Stimulated activated CD8-positive, alpha-beta memory T cell treated with anti-CD3 and anti-CD28 coated beads, Interleukin-15, amount 100 ng/mL, for 1 hour (primary cell): ENCODE data around the gene HLA-DQB1.

Experiments used
- DNase-seq: peaks from one replicate; pipeline ENCODE4 v3.0.0-alpha.2; 2020; ENCODE audit warnings: low read depth

The HLA-DQB1 gene

GRCh38 chr6:32625137-32625536 is 41.3 kb downstream of the HLA-DQB1 start:
- no peak for DNase-seq

DNA sequence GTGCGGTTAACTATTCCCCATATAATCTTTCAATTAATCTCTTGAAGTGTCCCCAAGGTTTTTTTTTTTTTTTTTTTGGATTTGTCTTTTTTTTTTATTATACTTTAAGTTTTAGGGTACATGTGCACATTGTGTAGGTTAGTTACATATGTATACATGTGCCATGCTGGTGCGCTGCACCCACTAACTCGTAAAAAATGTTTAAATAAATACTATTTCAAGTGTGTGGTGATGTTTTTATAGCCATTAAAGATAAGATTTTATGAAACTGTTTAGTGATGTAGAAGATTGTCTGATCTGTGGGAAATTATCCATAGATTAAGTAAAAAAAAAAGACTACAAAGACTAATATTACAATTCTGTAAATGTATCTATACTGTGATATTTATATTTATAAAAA is 41.9 kb downstream of the HLA-DQB1 start:
- DNase-seq = no peak

DNA sequence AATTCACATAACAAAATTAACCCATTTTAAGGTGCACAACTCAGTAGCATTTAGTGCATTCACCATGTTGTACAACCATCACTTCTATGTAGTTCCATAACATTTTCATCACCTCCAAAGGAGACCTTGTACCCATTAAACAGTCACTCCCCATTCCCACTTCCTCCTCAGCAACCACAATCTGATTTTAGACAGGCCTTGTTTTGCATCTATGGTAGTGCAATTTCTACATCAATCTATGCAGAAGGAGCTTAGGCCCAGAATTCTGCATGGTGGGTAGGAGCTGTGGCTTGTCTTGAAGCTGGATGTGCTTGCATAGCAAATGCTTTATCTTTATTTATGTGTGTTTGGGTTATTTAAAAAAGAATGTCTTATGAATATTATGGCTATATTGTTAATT is 42.8 kb downstream of the HLA-DQB1 start:
- DNase-seq = no peak

GRCh38 chr6:32622545-32623401 is 43.7 kb downstream of the HLA-DQB1 start:
- no peak for DNase-seq

- no peak for DNase-seq
Observed at GRCh38 chr6:32621372-32621771, 45.1 kb downstream of the HLA-DQB1 start.

GRCh38 chr6:32617751-32618150 is 48.7 kb downstream of the HLA-DQB1 start:
- DNase-seq = no peak

GRCh38 chr6:32615885-32616532 is 50.4 kb downstream of the HLA-DQB1 start:
- no peak for DNase-seq

GRCh38 chr6:32614366-32615081 is 51.9 kb downstream of the HLA-DQB1 start:
- no peak for DNase-seq

GRCh38 chr6:32613475-32613874 is 53.0 kb downstream of the HLA-DQB1 start:
- no peak for DNase-seq

DNA sequence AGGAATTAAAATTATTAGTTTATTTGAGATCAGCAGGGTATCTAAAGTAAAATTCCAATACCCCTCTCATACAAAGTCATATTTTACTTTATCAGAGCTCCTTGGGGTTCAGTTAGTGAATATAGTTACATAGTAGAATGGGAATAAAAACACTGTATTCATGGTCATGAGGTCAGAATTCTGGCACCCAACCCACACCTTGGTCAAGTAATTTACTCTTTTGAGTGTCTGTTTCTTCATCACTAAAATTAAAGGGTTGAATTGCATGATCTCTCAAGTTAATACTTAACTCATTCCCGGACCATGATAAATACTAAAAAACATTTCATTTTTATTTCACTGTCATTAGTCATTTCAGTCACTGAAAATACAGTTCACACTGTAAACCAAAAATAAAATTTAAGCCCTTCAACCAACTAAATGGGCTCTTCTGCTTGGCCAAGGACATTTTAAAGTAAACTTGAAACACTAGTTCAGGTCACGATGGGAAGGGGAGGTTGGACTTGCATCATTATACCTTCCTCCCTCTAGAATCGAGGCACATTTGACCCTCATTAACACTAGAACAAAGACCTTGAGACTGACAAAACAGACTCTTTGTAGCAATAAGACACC is 55.7 kb downstream of the HLA-DQB1 start:
- no peak for DNase-seq

GRCh38 chr6:32609731-32610640 is 56.5 kb downstream of the HLA-DQB1 start:
- peak; percentile 16 for DNase-seq
